Measurements from ENCODE around the gene SCIN.

DNA sequence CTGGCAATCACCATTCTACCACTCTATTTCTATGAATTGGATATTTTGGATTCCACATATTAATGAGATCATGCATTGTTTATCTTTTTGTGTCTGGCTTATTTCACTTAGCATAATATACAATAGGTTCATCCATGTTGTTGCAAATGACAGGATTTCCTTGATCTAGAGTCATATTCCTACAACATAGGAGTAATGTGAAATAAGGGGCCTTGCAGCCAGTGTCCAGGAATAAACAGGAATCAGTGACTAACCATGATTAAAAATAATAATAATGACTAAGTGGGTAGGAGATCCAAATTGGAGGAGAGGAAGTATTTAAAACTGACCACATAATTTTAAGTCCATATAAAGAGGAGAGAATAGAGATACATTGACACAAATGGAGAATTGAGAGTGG, 49.9 kb downstream of the SCIN start:
- TF ChIP-seq, protein P1, sequence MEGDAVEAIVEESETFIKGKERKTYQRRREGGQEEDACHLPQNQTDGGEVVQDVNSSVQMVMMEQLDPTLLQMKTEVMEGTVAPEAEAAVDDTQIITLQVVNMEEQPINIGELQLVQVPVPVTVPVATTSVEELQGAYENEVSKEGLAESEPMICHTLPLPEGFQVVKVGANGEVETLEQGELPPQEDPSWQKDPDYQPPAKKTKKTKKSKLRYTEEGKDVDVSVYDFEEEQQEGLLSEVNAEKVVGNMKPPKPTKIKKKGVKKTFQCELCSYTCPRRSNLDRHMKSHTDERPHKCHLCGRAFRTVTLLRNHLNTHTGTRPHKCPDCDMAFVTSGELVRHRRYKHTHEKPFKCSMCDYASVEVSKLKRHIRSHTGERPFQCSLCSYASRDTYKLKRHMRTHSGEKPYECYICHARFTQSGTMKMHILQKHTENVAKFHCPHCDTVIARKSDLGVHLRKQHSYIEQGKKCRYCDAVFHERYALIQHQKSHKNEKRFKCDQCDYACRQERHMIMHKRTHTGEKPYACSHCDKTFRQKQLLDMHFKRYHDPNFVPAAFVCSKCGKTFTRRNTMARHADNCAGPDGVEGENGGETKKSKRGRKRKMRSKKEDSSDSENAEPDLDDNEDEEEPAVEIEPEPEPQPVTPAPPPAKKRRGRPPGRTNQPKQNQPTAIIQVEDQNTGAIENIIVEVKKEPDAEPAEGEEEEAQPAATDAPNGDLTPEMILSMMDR (IDR thresholded peaks at IDR 0.05): no peak
- TF ChIP-seq POLR2A (IDR thresholded peaks at IDR 0.05): no peak

All from Peyer's patch (tissue), 4 donors.